T-helper 1 cell treated with Interleukin-12 subunit alpha and Interleukin-12 subunit beta and Interleukin-4 antibody, amounts not matched to agents 30 ng/mL and 1 ng/mL, for 36 hours (primary cell): ENCODE results near the gene R3HDM2. TPM values are rescaled to one million over a fixed set of nuclear protein-coding genes. Genes with fewer than 3 reads are reported as not detected.
"Not testable (repeated sequence)": the region's sequence is repeated elsewhere in the genome, so short reads cannot be mapped to it uniquely, and the experiment has no call there.

Experiments
- intact Hi-C: fragments of 100-400 bp; cut with micrococcal nuclease; formaldehyde crosslinking; loops from one replicate; pipeline ENCODE4 v1.15.1; 2024
- total RNA-seq: library from RNA; stranded (reverse); gene quantifications from 2 replicates; pipeline ENCODE4 v1.2.3, GENCODE V29; 2022

Gene R3HDM2
- total RNA-seq, 1 donor from 2014 or later: 68.3 TPM

GRCh38 chr12:57386187-57386720 is 44.6 kb downstream of the R3HDM2 start:
- intact Hi-C loops: no loop called here

DNA sequence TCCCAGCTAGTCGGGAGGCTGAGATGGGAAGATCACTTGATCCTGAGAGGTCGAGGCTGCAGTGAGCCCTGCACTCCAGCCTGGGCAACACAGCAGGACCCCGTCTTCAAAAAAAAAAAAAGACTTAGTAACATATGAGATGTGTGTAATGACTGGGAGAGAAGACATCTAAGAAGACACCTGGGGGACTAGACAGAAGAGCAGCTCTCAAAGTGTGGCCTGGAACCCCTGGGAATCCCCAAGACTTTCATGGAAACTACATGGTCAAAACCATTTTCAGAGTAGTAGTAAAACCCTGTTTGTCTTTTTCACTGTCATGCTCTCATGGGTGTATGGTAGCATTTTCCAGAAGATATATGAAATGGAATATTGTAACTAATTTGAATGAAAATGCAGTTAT is 45.3 kb downstream of the R3HDM2 start:
- intact Hi-C loops: no loop called here

DNA sequence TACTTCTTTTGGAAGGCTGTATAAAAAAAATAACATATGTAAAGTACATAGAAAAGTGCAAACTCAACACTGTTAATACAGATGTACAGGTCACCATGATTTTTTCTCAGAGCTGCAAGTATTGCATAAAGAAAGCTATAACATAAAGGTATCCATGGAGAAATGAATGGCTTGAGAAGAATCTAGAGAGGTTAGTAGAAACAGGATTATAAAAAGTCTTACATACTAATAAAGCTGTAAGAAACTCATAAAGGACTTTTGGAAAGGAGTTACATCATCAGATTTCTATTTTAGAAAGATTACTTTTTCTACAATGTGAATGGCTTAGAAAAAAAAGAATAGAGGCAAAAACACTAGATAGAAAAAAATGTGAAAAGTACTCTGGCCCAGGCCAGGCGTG is 46.4 kb downstream of the R3HDM2 start:
- intact Hi-C loops: no loop called here

DNA sequence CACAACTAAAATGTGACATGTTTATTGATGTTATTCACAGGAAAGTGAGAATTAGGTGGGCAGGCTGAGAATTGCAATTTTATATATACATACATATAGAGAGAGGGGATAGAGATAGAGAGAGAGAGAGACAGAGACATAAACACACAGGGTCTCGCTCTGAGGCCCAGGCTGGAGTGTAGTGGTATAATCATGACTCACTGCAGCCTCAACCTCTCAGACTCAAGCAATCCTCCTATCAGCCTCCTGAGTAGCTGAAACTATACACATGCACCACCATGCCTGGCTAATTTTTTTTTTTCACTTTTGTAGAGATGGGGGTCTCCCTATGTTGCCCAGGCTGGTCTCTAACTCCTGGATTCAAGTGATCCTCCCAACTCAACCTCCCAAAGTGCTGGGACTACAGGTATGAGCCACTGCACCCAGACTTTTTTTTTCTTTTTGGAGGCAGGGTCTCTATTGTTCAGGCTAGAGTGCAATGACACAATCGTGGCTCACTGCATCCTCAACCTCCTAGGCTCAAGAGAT is 49.1 kb downstream of the R3HDM2 start:
- intact Hi-C loops: no loop called here

DNA sequence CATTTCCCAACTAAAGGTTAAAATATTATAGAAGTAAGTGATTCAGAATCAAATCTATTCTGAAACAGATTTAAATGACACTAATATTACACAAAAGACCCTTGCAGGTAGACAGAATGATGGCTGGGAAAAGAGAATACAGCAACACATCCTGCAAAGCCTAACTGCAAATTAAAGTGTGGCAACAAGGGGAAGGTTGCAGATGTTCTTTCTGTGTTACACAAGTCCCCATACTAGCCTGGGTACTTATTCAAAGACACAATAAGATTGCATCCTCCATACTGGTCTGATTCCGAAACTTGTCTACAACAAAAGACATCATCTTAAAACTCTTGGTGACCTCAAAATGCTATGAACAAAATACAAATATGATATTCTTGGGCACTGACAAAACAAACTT is 50.5 kb downstream of the R3HDM2 start:
- intact Hi-C loops: no loop called here

DNA sequence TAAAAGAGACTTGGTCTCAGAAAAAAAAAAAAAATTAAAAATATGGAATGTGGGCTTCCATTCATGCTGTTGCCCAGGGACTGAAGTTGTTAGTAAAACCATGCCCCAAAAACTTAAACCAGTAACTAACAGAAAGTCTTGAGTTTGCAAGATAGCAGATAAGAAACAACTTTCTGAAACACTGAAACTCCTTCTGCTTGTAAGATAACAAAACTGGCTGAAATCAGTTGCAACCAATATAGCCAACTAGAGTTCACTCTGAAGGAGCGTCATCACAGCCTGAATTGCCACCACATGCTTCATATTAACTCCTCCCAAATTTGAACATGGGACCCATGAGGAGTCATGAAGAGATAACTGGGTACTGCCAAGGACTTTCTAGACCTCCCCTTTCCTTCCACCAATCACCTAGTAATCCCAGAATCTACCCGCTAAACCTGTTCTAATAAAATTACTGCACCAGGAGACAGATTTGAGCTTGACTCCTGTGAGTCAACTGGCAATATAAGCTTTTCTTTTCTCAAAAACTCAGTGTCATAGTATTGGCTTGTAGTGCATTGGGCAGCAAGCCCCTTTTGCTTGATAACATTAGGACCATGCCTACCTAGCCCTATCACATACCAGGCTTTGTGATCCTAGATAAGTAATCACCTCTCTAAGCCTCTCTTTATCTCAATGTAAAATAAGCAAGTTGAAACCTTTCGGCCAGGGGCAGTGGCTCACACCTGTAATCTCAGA is 53.6 kb downstream of the R3HDM2 start:
- intact Hi-C loops: no loop called here

DNA sequence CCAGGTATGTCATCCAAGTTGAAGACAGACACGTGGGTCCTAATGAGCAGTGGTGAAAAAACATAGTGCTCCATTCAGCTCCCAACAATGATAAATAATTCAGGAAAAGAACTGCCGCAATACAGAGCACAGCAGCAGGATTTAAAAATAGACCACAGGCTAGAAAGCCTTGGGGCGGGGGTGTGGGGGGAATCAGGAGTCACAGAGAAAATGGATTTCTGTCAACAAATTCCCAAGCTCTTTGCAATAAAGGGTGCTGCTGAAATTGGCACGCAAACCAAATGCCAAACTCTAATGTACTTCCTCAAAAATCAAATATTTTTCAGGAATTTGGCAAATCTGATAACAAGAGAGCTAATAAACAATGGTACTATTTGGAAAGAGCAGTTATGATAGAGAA is 58.6 kb downstream of the R3HDM2 start:
- intact Hi-C loops: no loop called here

DNA sequence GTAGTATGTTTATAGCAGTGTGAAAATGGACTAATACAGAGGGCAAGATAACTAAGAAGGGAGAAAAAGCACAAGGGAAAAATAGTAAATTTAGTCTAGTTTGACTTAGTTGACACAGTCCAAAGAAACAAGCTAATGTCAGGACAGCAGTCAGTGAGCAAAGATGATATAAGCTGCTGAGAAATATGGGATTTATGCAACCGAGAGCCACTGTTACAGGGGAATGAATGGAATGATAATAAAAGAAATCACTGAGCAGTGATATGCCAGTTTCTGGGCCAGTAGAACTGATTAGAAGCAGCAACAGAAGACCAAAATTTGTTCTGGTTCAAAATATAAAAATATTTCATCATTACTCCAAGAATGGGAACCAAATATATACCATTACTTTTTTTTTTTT is 60.1 kb downstream of the R3HDM2 start:
- intact Hi-C loops: no loop called here

- intact Hi-C loops: no loop called here
Observed at GRCh38 chr12:57370072-57370471, 60.8 kb downstream of the R3HDM2 start.

DNA sequence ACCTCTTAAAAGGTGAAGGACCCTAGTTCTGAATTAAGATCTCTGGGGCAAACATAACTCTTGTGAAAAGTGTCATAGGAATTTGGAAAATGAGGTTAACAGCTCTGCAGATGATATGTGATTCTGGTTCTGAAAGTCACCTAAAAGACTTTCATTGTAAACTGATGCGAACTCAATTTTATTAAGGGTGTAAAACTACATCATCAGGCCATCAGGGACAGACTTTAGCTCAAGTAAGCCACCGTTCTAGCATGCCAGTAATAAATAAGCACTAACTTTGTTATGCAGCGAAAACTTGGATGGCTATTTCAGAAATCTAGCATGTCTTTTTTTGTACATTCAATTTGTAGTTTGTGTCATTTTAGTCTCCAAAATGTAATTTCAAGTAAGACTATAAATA is 61.6 kb downstream of the R3HDM2 start:
- intact Hi-C loops: no loop called here

DNA sequence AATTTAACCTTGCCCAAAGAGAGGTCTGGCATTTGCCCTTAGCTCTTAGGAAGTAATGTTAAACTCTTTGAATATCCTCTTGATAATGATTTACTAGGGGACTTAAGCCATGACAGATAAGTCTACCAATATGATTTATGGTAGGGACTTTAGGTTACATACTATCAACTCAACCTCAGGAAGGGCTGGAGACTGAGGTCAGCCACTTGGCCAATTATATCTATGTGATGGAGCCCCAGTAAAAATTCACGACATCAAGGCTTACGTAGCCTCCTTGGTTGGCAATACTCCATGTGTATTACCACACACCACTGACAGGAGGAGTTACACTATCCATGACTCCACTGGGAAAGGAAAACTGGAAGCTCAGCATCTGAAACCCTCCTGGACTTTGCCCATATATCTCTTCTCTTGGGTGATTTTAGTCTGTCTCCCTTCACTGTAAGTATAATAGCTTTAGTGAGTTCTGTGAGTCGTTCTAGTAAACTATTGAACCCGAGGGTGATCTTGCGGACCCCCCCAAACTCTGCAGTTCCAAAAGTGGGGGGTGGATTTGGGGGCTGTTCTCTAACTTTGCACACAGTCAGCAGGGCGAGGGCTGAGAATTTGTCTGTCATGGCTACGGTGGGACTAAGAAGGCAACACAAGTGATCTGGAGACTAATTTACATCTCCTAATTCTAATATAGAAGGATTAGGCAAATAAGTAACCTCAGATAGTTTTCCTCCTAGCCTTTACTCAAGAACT is 62.3 kb downstream of the R3HDM2 start:
- intact Hi-C loops: no loop called here

DNA sequence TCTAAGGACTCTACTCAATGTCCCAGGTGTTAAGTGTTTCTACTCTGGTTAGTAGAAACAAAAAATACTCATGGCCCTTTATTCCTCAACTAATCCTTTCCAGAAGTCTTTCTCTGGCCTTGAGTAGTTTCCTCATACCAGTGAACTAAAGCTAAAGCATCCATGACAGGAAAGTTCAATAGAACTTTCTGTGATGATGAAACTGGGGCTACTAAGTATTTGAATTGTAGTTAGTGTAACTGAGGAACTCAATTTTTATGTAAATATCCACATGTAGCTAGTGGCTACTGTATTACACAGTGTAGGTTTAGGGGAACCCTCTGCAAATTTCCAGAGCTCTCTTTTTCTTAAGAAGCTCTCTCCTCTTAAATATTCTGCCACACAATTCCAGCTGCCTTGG is 63.7 kb downstream of the R3HDM2 start:
- intact Hi-C loops: no loop called here

- intact Hi-C loops: no loop called here
Observed at GRCh38 chr12:57366315-57366714, 64.5 kb downstream of the R3HDM2 start.

- intact Hi-C loops: not testable (repeated sequence)
Observed at GRCh38 chr12:57364156-57364555, 66.7 kb downstream of the R3HDM2 start.

- intact Hi-C loops: no loop called here
Observed at GRCh38 chr12:57360468-57360867, 70.4 kb downstream of the R3HDM2 start.

- intact Hi-C loops: no loop called here
Observed at GRCh38 chr12:57358646-57359045, 72.2 kb downstream of the R3HDM2 start.

DNA sequence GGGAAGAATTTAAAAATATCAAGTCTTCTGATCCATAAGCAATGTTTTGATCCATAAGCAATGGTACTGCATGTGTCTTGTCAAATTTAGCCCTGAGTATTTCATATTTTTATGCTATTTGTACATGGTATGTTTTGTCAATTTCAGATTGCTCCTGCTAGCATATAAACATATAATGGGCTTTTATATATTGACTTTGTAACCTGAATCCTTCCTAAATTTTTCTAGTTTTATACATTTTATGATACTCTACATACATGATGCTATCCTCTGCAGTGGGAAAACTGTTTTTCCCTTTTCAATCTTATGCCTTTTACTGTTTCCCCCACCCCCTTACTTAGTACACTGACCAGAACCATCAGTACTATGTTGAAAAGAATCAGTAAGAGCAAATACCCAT is 75.1 kb downstream of the R3HDM2 start:
- intact Hi-C loops: no loop called here

- intact Hi-C loops: no loop called here
Observed at GRCh38 chr12:57352166-57352565, 78.7 kb downstream of the R3HDM2 start.

DNA sequence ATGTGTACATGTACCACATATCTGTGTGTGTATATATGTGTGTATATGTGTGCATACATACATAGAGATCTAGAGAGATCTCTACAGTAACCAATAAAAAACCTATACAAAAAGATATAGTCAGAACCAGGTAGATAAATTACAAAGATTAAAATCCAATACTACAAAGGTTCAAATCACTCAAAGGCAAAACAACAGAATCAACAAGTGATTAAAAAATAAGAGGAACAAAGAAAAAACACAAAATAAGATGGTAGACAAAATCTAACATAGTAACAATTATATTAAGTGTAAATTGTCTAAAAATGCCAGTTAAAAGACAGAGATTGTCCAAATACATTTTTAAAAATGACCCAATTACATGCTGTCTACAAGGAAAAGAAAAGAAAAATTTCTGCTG is 83.6 kb downstream of the R3HDM2 start:
- intact Hi-C loops: no loop called here

DNA sequence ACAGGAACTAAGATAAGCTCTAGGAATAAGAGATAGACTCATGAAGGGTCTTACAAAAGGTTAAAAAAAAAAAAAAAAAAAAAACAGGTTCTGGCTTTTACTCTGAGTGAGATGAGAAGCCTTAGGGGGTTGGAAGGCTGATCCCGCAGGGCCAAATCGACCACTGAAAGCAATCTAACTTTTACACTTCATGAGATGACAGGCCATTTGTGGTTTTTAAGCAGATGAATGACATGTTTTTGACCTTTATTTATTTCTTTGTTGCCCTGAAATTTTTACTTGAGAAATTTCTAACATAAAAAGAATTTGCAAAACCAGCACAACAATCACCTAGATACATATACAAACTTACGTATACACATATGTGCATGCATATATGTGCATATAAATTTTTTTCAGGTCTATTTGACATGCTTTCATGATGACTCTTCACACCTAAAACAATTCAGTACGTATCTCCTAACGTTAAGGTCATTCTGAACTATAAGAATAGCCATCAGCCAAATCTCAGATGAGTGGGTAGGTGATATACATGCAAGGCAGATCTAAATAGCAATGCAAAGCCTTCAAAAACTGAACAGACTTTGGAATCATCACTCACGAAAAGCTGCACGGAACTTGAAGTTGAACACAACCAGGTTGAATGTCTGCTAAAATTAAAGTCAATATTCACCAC is 87.0 kb downstream of the R3HDM2 start:
- intact Hi-C loops: no loop called here

DNA sequence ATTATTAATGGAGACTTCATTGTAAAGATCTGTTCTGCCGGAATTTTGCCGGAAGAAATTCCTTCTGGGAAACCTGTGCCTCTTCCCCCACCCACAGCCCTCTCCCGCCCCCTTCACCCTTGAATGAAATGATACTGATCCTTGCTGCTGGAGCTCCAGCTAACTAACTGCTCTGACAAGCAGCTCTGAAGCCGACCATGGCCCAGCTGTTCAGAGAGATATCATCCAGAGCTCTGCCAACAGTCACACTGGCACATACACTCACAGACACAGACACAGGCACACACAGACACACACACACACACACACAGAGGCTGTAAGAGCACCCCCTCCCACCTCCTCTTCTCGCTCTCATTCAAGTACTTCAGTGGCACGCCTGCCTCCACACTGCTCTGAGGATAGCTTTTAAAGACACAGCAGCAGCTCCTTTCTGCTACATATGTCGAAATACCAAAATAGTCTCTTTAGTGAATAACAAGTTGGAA is 88.6 kb downstream of the R3HDM2 start:
- intact Hi-C loops: no loop called here
